H1 (cell line): ENCODE results near the gene SLCO4A1. TPM values are rescaled to one million over a fixed set of nuclear protein-coding genes. Genes with fewer than 3 reads are reported as not detected.

Experiments
- CTCF ChIA-PET: fragments of 300-600 bp; sonication (Branson Sonifier 250); formaldehyde crosslinking; loops from one replicate; lab custom pipeline; 2021; ENCODE audit not compliant: partially characterized antibody; lab: Charles Lee
- POLR2A ChIA-PET: fragments of 300-600 bp; sonication (Branson Sonifier 250); formaldehyde crosslinking; loops from one replicate; lab custom pipeline; 2021; ENCODE audit warnings: inconsistent platforms; ENCODE audit not compliant: partially characterized antibody; lab: Charles Lee
- DNase-seq, 2 experiments: peaks; one replicate each; pipeline versions ENCODE4 v3.0.0 to v3.0.0-alpha.2; 2010 to 2022; ENCODE audit warnings: low spot score in 2 of 2, low read depth in 1 of 2, mixed read lengths in 1 of 2
- FAIRE-seq: peaks from 2 replicates; lab custom pipeline; 2011; peaks lifted over from hg19 to GRCh38; lab: Jason Lieb, UNC
- H2AFZ ChIP-seq: 2 replicates; pipeline ENCODE4 v1.8.1; 2012; ENCODE audit warnings: low read length, inconsistent platforms
- H2AK5ac ChIP-seq: 2 replicates; pipeline ENCODE4 v1.6.1; 2013; ENCODE audit warnings: low read depth, low read length
- H2BK120ac ChIP-seq: replicated peaks from 2 replicates; pipeline ENCODE3; 2013; ENCODE audit warnings: low read depth, low read length, inconsistent platforms
- H2BK12ac ChIP-seq: 2 replicates; pipeline ENCODE4 v1.6.1; 2013; ENCODE audit warnings: low read depth, low read length
- H2BK15ac ChIP-seq: 2 replicates; pipeline ENCODE4 v1.6.1; 2013; ENCODE audit warnings: low read length
- H2BK20ac ChIP-seq: 2 replicates; pipeline ENCODE4 v1.6.1; 2013; ENCODE audit warnings: low read length
- H2BK5ac ChIP-seq: 2 replicates; pipeline ENCODE4 v1.6.1; 2013; ENCODE audit warnings: low read depth, low read length
- H3K14ac ChIP-seq: 2 replicates; pipeline ENCODE4 v1.6.1; 2013; ENCODE audit warnings: inconsistent platforms; ENCODE audit not compliant: insufficient read length
- H3K18ac ChIP-seq: 2 replicates; pipeline ENCODE4 v1.6.1; 2013; ENCODE audit warnings: low read length; ENCODE audit errors: extremely low read depth
- H3K23ac ChIP-seq: 2 replicates; pipeline ENCODE4 v1.6.1; 2013; ENCODE audit warnings: inconsistent platforms; ENCODE audit not compliant: insufficient read length
- H3K23me2 ChIP-seq: 2 replicates; pipeline ENCODE4 v1.6.1; 2013; ENCODE audit warnings: low read depth, low read length
- H3K27ac ChIP-seq: 2 replicates; pipeline ENCODE4 v1.6.1; 2011; ENCODE audit warnings: low read depth, low read length, inconsistent platforms
- H3K27me3 ChIP-seq, 4 experiments: replicated peaks in 1 of 4; 1 replicate in 1 of 4; 2 replicates in 3 of 4; pipeline versions ENCODE4 v1.6.1 to v1.8.1; 2011 to 2013; ENCODE audit warnings: low read length in 3 of 4, mild to moderate bottlenecking in 3 of 4, inconsistent platforms in 2 of 4, mixed read lengths in 2 of 4, moderate library complexity in 1 of 4; ENCODE audit not compliant: control insufficient read depth in 3 of 4, insufficient read depth in 3 of 4; ENCODE audit errors: extremely low read depth in 1 of 4
- H3K36me3 ChIP-seq, 4 experiments: 2 replicates each; pipeline versions ENCODE4 v1.6.1 to v1.8.1; 2011 to 2013; ENCODE audit warnings: mild to moderate bottlenecking in 4 of 4, low read length in 3 of 4, moderate library complexity in 2 of 4, control low read depth in 1 of 4, inconsistent platforms in 1 of 4; ENCODE audit not compliant: insufficient read depth in 4 of 4, control insufficient read depth in 2 of 4
- H3K4ac ChIP-seq: replicated peaks from 2 replicates; pipeline ENCODE3; 2013; ENCODE audit warnings: low read length, low read depth, mixed read lengths, inconsistent platforms; ENCODE audit not compliant: insufficient read length
- H3K4me1 ChIP-seq, 4 experiments: replicated peaks in 1 of 4; 1 replicate in 1 of 4; 2 replicates in 3 of 4; pipeline versions ENCODE4 v1.6.1 to v1.8.1; 2011 to 2013; ENCODE audit warnings: low read length in 3 of 4, inconsistent platforms in 2 of 4, mixed read lengths in 1 of 4; ENCODE audit not compliant: insufficient read depth in 4 of 4, control insufficient read depth in 3 of 4
- H3K4me2 ChIP-seq, 2 experiments: 2 replicates each; pipeline versions ENCODE4 v1.6.1 to v1.8.1; 2011 to 2013; ENCODE audit warnings: low read depth in 2 of 2, low read length in 2 of 2, control low read depth in 1 of 2, inconsistent platforms in 1 of 2, mild to moderate bottlenecking in 1 of 2; ENCODE audit not compliant: insufficient read depth in 1 of 2
- H3K4me3 ChIP-seq, 4 experiments: fragments of 200-600, 300-600 bp in 1 of 4; sonication (generic), shearing (Covaris generic), sonication (Bioruptor Twin) in 1 of 4; 2 replicates each; pipeline versions ENCODE4 v1.5.1 to v1.8.1; 2011 to 2016; ENCODE audit warnings: low read length in 4 of 4, low read depth in 3 of 4, control low read depth in 2 of 4, inconsistent platforms in 2 of 4, mild to moderate bottlenecking in 2 of 4, mixed read lengths in 1 of 4, moderate library complexity in 1 of 4; ENCODE audit not compliant: insufficient read depth in 2 of 4; ENCODE audit errors: extremely low read depth in 1 of 4
- H3K56ac ChIP-seq: replicated peaks from 2 replicates; pipeline ENCODE3; 2013; ENCODE audit warnings: low read depth, mild to moderate bottlenecking, mixed read lengths, low read length, inconsistent platforms; ENCODE audit not compliant: insufficient read length
- H3K79me1 ChIP-seq: 2 replicates; pipeline ENCODE4 v1.6.1; 2013; ENCODE audit warnings: low read depth, low read length, control low read depth
- H3K79me2 ChIP-seq, 2 experiments: 2 replicates each; pipeline versions ENCODE4 v1.6.1 to v1.8.1; 2012 to 2013; ENCODE audit warnings: low read length in 2 of 2, mild to moderate bottlenecking in 2 of 2, inconsistent platforms in 1 of 2; ENCODE audit not compliant: insufficient read depth in 2 of 2, control insufficient read depth in 1 of 2
- H3K9ac ChIP-seq, 4 experiments: replicated peaks in 1 of 4; 1 replicate in 1 of 4; 2 replicates in 3 of 4; pipeline versions ENCODE4 v1.6.1 to v1.8.1; 2011 to 2013; ENCODE audit warnings: low read depth in 3 of 4, low read length in 3 of 4, control low read depth in 2 of 4, mild to moderate bottlenecking in 2 of 4, moderate library complexity in 2 of 4, inconsistent platforms in 1 of 4; ENCODE audit errors: extremely low read depth in 1 of 4
- H3K9me3 ChIP-seq, 2 experiments: 2 replicates each; pipeline versions ENCODE4 v1.6.1 to v1.8.1; 2012 to 2013; ENCODE audit warnings: mild to moderate bottlenecking in 2 of 2, moderate library complexity in 2 of 2, control low read depth in 1 of 2, inconsistent platforms in 1 of 2, low read depth in 1 of 2, low read length in 1 of 2, mixed read lengths in 1 of 2; ENCODE audit not compliant: insufficient read depth in 2 of 2
- H4K20me1 ChIP-seq, 2 experiments: replicated peaks in 1 of 2; 2 replicates each; pipeline versions ENCODE3 to v1.8.1; 2011 to 2013; ENCODE audit warnings: inconsistent platforms in 2 of 2, low read length in 2 of 2, mild to moderate bottlenecking in 1 of 2; ENCODE audit not compliant: insufficient read depth in 2 of 2, control insufficient read depth in 1 of 2
- H4K5ac ChIP-seq: 2 replicates; pipeline ENCODE4 v1.6.1; 2013; ENCODE audit warnings: low read length, low read depth, mixed read lengths, inconsistent platforms; ENCODE audit not compliant: insufficient read length
- H4K8ac ChIP-seq: 2 replicates; pipeline ENCODE4 v1.8.0; 2013; ENCODE audit warnings: mild to moderate bottlenecking, moderate library complexity, low read length, inconsistent platforms; ENCODE audit not compliant: insufficient read depth; ENCODE audit errors: extremely low read depth
- H4K91ac ChIP-seq: replicated peaks from 2 replicates; pipeline ENCODE3; 2013; ENCODE audit warnings: low read length, mixed read lengths, inconsistent platforms; ENCODE audit not compliant: insufficient read length
- ATF3 ChIP-seq: IDR thresholded peaks from 2 replicates; pipeline ENCODE4 v1.6.1; 2011; ENCODE audit warnings: low read depth, mild to moderate bottlenecking, low read length; ENCODE audit not compliant: insufficient read depth
- EP300 ChIP-seq, 2 experiments: IDR thresholded peaks; 1 replicate in 1 of 2; 2 replicates in 1 of 2; pipeline ENCODE4 v1.6.1; 2011 to 2012; ENCODE audit warnings: low read depth in 2 of 2, low read length in 2 of 2, mild to moderate bottlenecking in 2 of 2, borderline replicate concordance in 1 of 2, inconsistent platforms in 1 of 2, moderate library complexity in 1 of 2
- SRF ChIP-seq: IDR thresholded peaks from 2 replicates; pipeline ENCODE4 v1.6.1; 2011; ENCODE audit warnings: mild to moderate bottlenecking, low read depth, low read length, moderate library complexity
- WGBS, 2 experiments: shearing (Covaris generic) in 1 of 2; methylation state at CpG; one replicate each; pipeline versions ENCODE4 v1.1.6 to v1.1.7; 2013 to 2015; ENCODE audit warnings: low lambda C conversion rate in 2 of 2, mixed read lengths in 2 of 2, inconsistent platforms in 1 of 2, low coverage in 1 of 2, missing lambda C conversion rate in 1 of 2; ENCODE audit not compliant: insufficient replicate concordance in 2 of 2, insufficient coverage in 1 of 2, insufficient read length in 1 of 2; ENCODE audit errors: extremely low coverage in 1 of 2, missing lambda C conversion rate in 1 of 2; 5-methylcytosine and 5-hydroxymethylcytosine counted together
- polyA plus RNA-seq, 7 experiments: library from polyadenylated mRNA; depleted of rRNA in 3 of 7; stranded (reverse) in 5 of 7; unstranded in 2 of 7; fragments of >200 nt in 5 of 7; fragments of 200-250 nt in 2 of 7; gene quantifications; 1 replicate in 5 of 7; 2 replicates in 1 of 7; 4 replicates in 1 of 7; pipeline versions ENCODE4 v1.2.1 to v1.2.3, GENCODE V29; 2011 to 2013; ENCODE audit warnings: missing spikeins in 2 of 7, mixed read lengths in 2 of 7
- total RNA-seq: library from RNA; stranded (reverse); fragmentation: NEBNext Ultra II Directional; extraction: Animal tissue kit (Norgen Biotek cat#: 25700); gene quantifications from 2 replicates; pipeline ENCODE4 v1.2.1, GENCODE V29; 2021

SLCO4A1 gene
- total and polyA plus RNA-seq, 2 of the 8 experiments (the other 6 are each of a cell fraction or from before 2014, with no cell fraction given), result 10.5 to 18.5 TPM

- Histone ChIP-seq H4K8ac (peak overlapping the region; percentile 35; the same call in 1 of the 2 replicates), H2AFZ (no peak overlapping the region), H3K4me3 (no peak overlapping the region), H4K5ac (no peak overlapping the region), H2BK12ac (no peak overlapping the region; the same call in 1 of the 2 replicates), H3K56ac (no peak overlapping the region), H3K36me3 (no peaks in the 10 kb centered on the region), H3K23ac (no peak overlapping the region), H3K18ac (no peak overlapping the region), H3K27me3 (no peaks in the 10 kb centered on the region; a peak in 1 of 7 replicates), H4K91ac (no peak overlapping the region), H2BK20ac (no peak overlapping the region), H4K20me1 (peaks cover 0 to 2% of the 10 kb centered on the region in 2 experiments), H2BK120ac (no peak overlapping the region), H3K9ac (no peak overlapping the region), H3K23me2 (peaks cover 6% of the 10 kb centered on the region; the same call in 1 of the 2 replicates), H2BK15ac (no peak overlapping the region), H3K4ac (no peak overlapping the region), H3K4me2 (no peak overlapping the region), H3K14ac (no peak overlapping the region), H3K4me1 (peaks cover 0 to 19% (median 15%) of the 10 kb centered on the region in 4 experiments; a peak in 6 of 7 replicates), H3K9me3 (peaks cover 0 to 3% of the 10 kb centered on the region in 2 experiments; a peak in 1 of 4 replicates), H3K79me1 (no peaks in the 10 kb centered on the region; the same call in 1 of the 2 replicates), H3K27ac (no peak overlapping the region), H3K79me2 (no peaks in the 10 kb centered on the region), H2AK5ac (no peak overlapping the region), H2BK5ac (no peak overlapping the region)
- no peak for DNase-seq
- ChIA-PET POLR2A (interaction anchor here (1.0 to 1.5 kb wide), 2 partner anchors 12 to 30 kb away, joined by 3 read pairs; no protein-coding TSS in a partner anchor), CTCF (interaction anchor here (0.7 to 2.8 kb wide), 9 partner anchors 8 to 166 kb away, joined by 3 to 8 read pairs (median 4); no protein-coding TSS in a partner anchor)
- FAIRE-seq, result no peak
- 94% methylated on average over 20 of the region's 21 CpGs; no CpG with 5 or more reads in 1 of the 2 experiments for WGBS, 2 experiments
- TF ChIP-seq EP300 (IDR thresholded peaks at IDR 0.05; ENCODE audit: borderline replicate concordance in 1 of 2, low read depth in 2 of 2, low read length in 2 of 2) (no peak), SRF (no peak), ATF3 (no peak)
Observed at GRCh38 chr20:62625516-62625915, 16.8 kb upstream of the SLCO4A1 start.
